DOHH2 (cell line): ENCODE measurements around the gene SMYD5.
A peak's percentile ranks its signal among the peaks of the same experiment; 100 is the strongest.

Experiments
- H3F3A ChIP-seq: fragments of 200-600 bp; sonication (generic), shearing (Covaris generic); 2 replicates; pipeline ENCODE4 v1.6.0; 2016; ENCODE audit warnings: antibody characterized with exemption, mild to moderate bottlenecking; ENCODE audit not compliant: control insufficient read depth, insufficient read depth
- H3K27ac ChIP-seq: fragments of 200-600 bp; sonication (generic); 2 replicates; pipeline ENCODE4 v1.5.1; 2014; ENCODE audit warnings: low read depth, mild to moderate bottlenecking, low read length, moderate library complexity
- H3K27me3 ChIP-seq: fragments of 200-600 bp; sonication (generic); 2 replicates; pipeline ENCODE4 v1.6.1; 2014; ENCODE audit warnings: mild to moderate bottlenecking, low read length, mixed read lengths; ENCODE audit not compliant: control insufficient read depth
- H3K36me3 ChIP-seq: fragments of 200-600 bp; sonication (generic); 2 replicates; pipeline ENCODE4 v1.6.1; 2014; ENCODE audit warnings: mild to moderate bottlenecking, low read length, moderate library complexity, mixed read lengths; ENCODE audit not compliant: control insufficient read depth
- H3K4me1 ChIP-seq: fragments of 200-600 bp; sonication (generic); 2 replicates; pipeline ENCODE4 v1.6.1; 2014; ENCODE audit warnings: mild to moderate bottlenecking, low read length, mixed read lengths; ENCODE audit not compliant: control insufficient read depth
- H3K4me2 ChIP-seq: fragments of 200-600 bp; sonication (generic); 2 replicates; pipeline ENCODE4 v1.6.0; 2014; ENCODE audit warnings: mild to moderate bottlenecking, low read length, moderate library complexity
- H3K4me3 ChIP-seq: fragments of 200-600 bp; sonication (generic); 2 replicates; pipeline ENCODE4 v1.5.1; 2014; ENCODE audit warnings: mild to moderate bottlenecking, low read length, mixed read lengths
- H3K79me2 ChIP-seq: fragments of 200-600 bp; sonication (generic); 2 replicates; pipeline ENCODE4 v1.6.1; 2014; ENCODE audit warnings: mild to moderate bottlenecking, low read length, mixed read lengths; ENCODE audit not compliant: control insufficient read depth
- H3K9me2 ChIP-seq: fragments of 200-600 bp; sonication (generic); replicated peaks from 2 replicates; pipeline ENCODE4 v1.6.1; 2014; ENCODE audit warnings: mild to moderate bottlenecking, low read length, mixed read lengths; ENCODE audit not compliant: control insufficient read depth
- H3K9me3 ChIP-seq: fragments of 200-600 bp; sonication (generic); 2 replicates; pipeline ENCODE4 v1.6.1; 2014; ENCODE audit warnings: antibody characterized with exemption, low read length, mixed read lengths; ENCODE audit not compliant: control insufficient read depth, insufficient read depth
- H4K20me1 ChIP-seq: fragments of 200-600 bp; sonication (generic); 2 replicates; pipeline ENCODE4 v1.6.0; 2014; ENCODE audit warnings: low read depth, mild to moderate bottlenecking, antibody characterized with exemption, low read length, moderate library complexity; ENCODE audit not compliant: control insufficient read depth, insufficient read depth
- EZH2phosphoT487 ChIP-seq: fragments of 200-600 bp; sonication (generic); IDR thresholded peaks from 2 replicates; pipeline ENCODE4 v1.6.1; 2017; ENCODE audit warnings: borderline replicate concordance, mild to moderate bottlenecking, antibody characterized with exemption, low read length, moderate library complexity, mixed read lengths
- TF ChIP-seq, protein P1 (sequence below): fragments of 200-600 bp; sonication (generic); IDR thresholded peaks from one replicate; pipeline ENCODE4 v1.5.1; 2014; ENCODE audit warnings: antibody characterized with exemption, mild to moderate bottlenecking, low read depth, low read length; ENCODE audit not compliant: poor library complexity, severe bottlenecking

SMYD5 gene

DNA sequence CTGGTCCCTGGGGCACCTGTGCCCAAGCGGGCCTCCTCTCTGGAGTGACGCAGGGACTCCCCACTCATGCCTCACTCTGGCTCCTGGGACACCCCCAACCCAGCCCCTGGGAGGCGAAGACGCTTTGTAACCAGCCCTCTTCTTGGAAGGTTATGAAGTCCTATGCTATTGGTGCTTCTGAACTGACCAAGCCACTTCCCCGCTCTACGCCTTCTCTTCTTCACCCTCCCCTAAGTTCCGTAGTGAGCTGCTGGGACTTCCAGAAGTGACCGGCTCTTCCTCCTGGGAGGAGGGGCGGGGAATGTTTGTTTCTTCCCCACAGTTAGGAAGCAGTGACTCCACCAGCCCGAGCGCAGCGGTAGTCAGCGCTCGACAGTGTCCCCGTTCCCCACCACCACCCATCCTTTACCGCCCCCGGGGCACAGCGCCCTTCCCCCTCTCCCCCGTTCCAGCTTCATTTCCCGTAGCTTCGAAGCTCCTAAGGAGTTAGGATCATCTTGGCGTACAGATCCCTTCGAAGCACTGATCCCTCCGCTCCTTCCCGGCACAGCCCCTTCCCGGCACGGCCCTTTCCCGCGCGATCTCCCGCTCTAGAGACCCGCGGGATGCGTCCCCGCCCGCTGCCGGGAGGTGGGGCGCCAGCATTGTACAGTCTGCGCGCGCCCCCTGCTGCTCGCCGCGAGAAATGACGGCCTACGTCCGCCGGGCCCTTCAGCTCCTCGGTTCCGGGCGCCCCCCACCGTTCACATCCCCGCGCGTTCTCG is 37.0 kb upstream of the SMYD5 start:
- H3K9me2 ChIP-seq: no peaks in the 10 kb centered on the region
- 0 out of 2 replicates have a peak, but pooled peaks cover 2% of the 10 kb centered on the region for H4K20me1 ChIP-seq
- H3K36me3 ChIP-seq: no peaks in the 10 kb centered on the region
- no peak overlapping the region for H3K27ac ChIP-seq
- no peaks in the 10 kb centered on the region for H3K79me2 ChIP-seq
- H3K27me3 ChIP-seq: peaks cover 55% of the 10 kb centered on the region
- H3F3A ChIP-seq: no peaks in the 10 kb centered on the region
- H3K4me2 ChIP-seq: peak overlapping the region; percentile 95
- peak overlapping the region; percentile 81 for H3K4me3 ChIP-seq
- H3K9me3 ChIP-seq: no peaks in the 10 kb centered on the region
- TF ChIP-seq EZH2phosphoT487: no peak
- TF ChIP-seq, protein P1, sequence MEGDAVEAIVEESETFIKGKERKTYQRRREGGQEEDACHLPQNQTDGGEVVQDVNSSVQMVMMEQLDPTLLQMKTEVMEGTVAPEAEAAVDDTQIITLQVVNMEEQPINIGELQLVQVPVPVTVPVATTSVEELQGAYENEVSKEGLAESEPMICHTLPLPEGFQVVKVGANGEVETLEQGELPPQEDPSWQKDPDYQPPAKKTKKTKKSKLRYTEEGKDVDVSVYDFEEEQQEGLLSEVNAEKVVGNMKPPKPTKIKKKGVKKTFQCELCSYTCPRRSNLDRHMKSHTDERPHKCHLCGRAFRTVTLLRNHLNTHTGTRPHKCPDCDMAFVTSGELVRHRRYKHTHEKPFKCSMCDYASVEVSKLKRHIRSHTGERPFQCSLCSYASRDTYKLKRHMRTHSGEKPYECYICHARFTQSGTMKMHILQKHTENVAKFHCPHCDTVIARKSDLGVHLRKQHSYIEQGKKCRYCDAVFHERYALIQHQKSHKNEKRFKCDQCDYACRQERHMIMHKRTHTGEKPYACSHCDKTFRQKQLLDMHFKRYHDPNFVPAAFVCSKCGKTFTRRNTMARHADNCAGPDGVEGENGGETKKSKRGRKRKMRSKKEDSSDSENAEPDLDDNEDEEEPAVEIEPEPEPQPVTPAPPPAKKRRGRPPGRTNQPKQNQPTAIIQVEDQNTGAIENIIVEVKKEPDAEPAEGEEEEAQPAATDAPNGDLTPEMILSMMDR: peak; percentile 97
- H3K4me1 ChIP-seq: peaks cover 22% of the 10 kb centered on the region

DNA sequence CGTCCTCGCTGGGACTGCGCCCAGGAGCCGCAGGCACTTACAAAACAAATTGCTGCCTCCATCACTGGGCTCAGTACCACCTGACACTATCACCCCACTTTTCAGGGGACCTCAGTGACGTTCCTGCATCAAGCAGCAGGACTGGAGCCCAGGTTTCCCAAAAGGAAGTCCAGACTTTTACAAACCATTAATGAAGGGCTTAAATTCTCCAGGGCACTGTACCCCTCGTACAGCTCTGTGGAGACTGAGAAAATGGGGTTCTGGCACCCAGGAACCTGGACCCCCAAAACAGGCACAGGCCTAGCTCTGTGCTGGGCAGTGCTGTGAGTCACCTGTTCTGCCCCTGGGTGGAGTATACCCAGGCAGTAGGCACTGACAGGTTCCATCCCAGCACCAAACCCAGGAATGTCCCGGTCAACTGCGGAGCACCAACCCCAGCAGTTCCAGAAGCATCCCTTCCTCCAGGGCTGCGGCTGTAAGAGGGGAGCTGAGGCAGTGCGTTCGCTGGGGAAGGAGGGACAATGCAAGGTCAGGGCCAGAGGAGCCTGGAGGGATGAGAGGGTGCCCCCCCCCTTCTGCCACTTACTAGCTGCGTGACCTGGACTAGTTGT is 36.3 kb upstream of the SMYD5 start:
- Histone ChIP-seq H3F3A (no peaks in the 10 kb centered on the region), H4K20me1 (0 out of 2 replicates have a peak, but pooled peaks cover 2% of the 10 kb centered on the region), H3K4me3 (peak overlapping the region; percentile 81), H3K36me3 (no peaks in the 10 kb centered on the region), H3K9me3 (no peaks in the 10 kb centered on the region), H3K27me3 (peaks cover 51% of the 10 kb centered on the region), H3K4me1 (peaks cover 22% of the 10 kb centered on the region), H3K79me2 (no peaks in the 10 kb centered on the region), H3K27ac (no peak overlapping the region), H3K9me2 (no peaks in the 10 kb centered on the region), H3K4me2 (peak overlapping the region; percentile 95)
- no peak for TF ChIP-seq EZH2phosphoT487
- TF ChIP-seq, protein P1: no peak

DNA sequence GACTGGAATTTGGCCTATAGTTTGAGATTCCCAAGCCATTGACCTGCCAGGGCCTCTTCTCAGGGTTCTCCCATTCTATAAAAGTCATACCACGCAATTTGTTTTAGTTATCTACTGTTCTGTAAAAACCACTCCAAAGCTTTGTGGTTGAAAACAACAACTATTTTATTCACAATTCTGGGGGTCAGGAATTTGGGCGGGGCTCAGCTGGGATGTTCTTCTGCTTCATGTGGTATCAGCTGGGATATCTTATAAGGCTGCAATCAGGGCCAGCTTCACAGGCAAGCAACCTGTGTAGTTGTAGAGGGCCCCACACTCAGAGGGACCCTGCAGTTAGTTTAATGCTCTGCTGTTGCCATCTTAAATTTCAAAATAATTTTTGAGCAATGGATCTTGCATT is 28.1 kb upstream of the SMYD5 start:
- Histone ChIP-seq H4K20me1 (no peaks in the 10 kb centered on the region), H3K27me3 (peaks cover 5% of the 10 kb centered on the region; the same call in 1 of the 2 replicates), H3K79me2 (no peaks in the 10 kb centered on the region), H3F3A (no peaks in the 10 kb centered on the region), H3K36me3 (no peaks in the 10 kb centered on the region), H3K4me2 (no peak overlapping the region), H3K9me2 (no peaks in the 10 kb centered on the region), H3K27ac (no peak overlapping the region), H3K9me3 (no peaks in the 10 kb centered on the region), H3K4me3 (no peak overlapping the region), H3K4me1 (peaks cover 3% of the 10 kb centered on the region; the same call in 1 of the 2 replicates)
- no peak for TF ChIP-seq EZH2phosphoT487
- TF ChIP-seq, protein P1: no peak
